HFFc6 (cell line): ENCODE data around the gene GPC5. TPM values are rescaled to one million over a fixed set of nuclear protein-coding genes. Genes with fewer than 3 reads are reported as not detected.
"Not testable (repeated sequence)": the region's sequence is repeated elsewhere in the genome, so short reads cannot be mapped to it uniquely, and the experiment has no call there.

Experiments used
- DNase-seq: peaks from one replicate; pipeline ENCODE4 v3.0.0-alpha.2; 2018
- H3K27ac Mint-ChIP-seq: 2 replicates; pipeline ENCODE4 v1.8.0; 2020; ENCODE audit warnings: mild to moderate bottlenecking, mixed read lengths
- H3K27me3 Mint-ChIP-seq: 2 replicates; pipeline ENCODE4 v1.8.0; 2021; ENCODE audit warnings: mild to moderate bottlenecking, moderate library complexity, mixed read lengths; ENCODE audit not compliant: insufficient read depth
- H3K36me3 Mint-ChIP-seq: 2 replicates; pipeline ENCODE4 v1.8.0; 2021; ENCODE audit warnings: low read depth, mixed read lengths
- H3K4me1 Mint-ChIP-seq: 2 replicates; pipeline ENCODE4 v1.8.0; 2020; ENCODE audit warnings: low read depth, mixed read lengths
- H3K4me3 Mint-ChIP-seq: 2 replicates; pipeline ENCODE4 v1.8.0; 2020; ENCODE audit warnings: mild to moderate bottlenecking, moderate library complexity, mixed read lengths
- H3K9me3 Mint-ChIP-seq: 2 replicates; pipeline ENCODE4 v1.8.0; 2020; ENCODE audit warnings: mild to moderate bottlenecking, mixed read lengths
- CTCF ChIP-seq: fragments of 200-600 bp; sonication (generic); IDR thresholded peaks from 2 replicates; pipeline ENCODE4 v1.5.0; 2021; ENCODE audit warnings: antibody characterized with exemption, mild to moderate bottlenecking
- total RNA-seq, 6 experiments: library from RNA; stranded (reverse); fragmentation: NEBNext Ultra II Directional; extraction: Animal tissue kit (Norgen Biotek cat#: 25700); gene quantifications; 2 replicates in 1 of 6; 3 replicates in 5 of 6; pipeline ENCODE4 v1.2.3, GENCODE V29; 2021

The GPC5 gene
- total RNA-seq, 6 experiments from 2014 or later, result 0.06 TPM; not detected in 5

GRCh38 chr13:92260363-92260762 lies 861.9 kb downstream of the GPC5 start:
- H3K27me3 Mint-ChIP-seq, result no peaks in the 10 kb centered on the region
- DNase-seq, result no peak
- H3K4me3 Mint-ChIP-seq, result no peak overlapping the region
- H3K27ac Mint-ChIP-seq, result no peak overlapping the region
- no peak for TF ChIP-seq CTCF
- no peaks in the 10 kb centered on the region for H3K4me1 Mint-ChIP-seq
- peaks cover 19% of the 10 kb centered on the region for H3K9me3 Mint-ChIP-seq
- no peaks in the 10 kb centered on the region for H3K36me3 Mint-ChIP-seq

GRCh38 chr13:92262100-92262788 lies 863.8 kb downstream of the GPC5 start:
- H3K36me3 Mint-ChIP-seq, result no peaks in the 10 kb centered on the region
- DNase-seq, result no peak
- peaks cover 30% of the 10 kb centered on the region for H3K9me3 Mint-ChIP-seq
- H3K4me1 Mint-ChIP-seq, result no peaks in the 10 kb centered on the region
- H3K27ac Mint-ChIP-seq, result no peak overlapping the region
- H3K27me3 Mint-ChIP-seq, result no peaks in the 10 kb centered on the region
- no peak overlapping the region for H3K4me3 Mint-ChIP-seq
- TF ChIP-seq CTCF, result no peak

GRCh38 chr13:92265408-92265807 lies 867.0 kb downstream of the GPC5 start:
- no peak overlapping the region for H3K4me3 Mint-ChIP-seq
- no peak for DNase-seq
- no peak overlapping the region for H3K27ac Mint-ChIP-seq
- TF ChIP-seq CTCF, result no peak
- no peaks in the 10 kb centered on the region for H3K4me1 Mint-ChIP-seq
- H3K9me3 Mint-ChIP-seq, result peaks cover 28% of the 10 kb centered on the region
- no peaks in the 10 kb centered on the region for H3K27me3 Mint-ChIP-seq
- H3K36me3 Mint-ChIP-seq, result no peaks in the 10 kb centered on the region

- H3K4me1 Mint-ChIP-seq, result no peaks in the 10 kb centered on the region
- no peak for TF ChIP-seq CTCF
- no peak for DNase-seq
- no peaks in the 10 kb centered on the region for H3K36me3 Mint-ChIP-seq
- H3K27me3 Mint-ChIP-seq, result no peaks in the 10 kb centered on the region
- peaks cover 41% of the 10 kb centered on the region for H3K9me3 Mint-ChIP-seq
- H3K27ac Mint-ChIP-seq, result no peak overlapping the region
- no peak overlapping the region for H3K4me3 Mint-ChIP-seq
Observed at GRCh38 chr13:92270990-92271389, 872.6 kb downstream of the GPC5 start.

- DNase-seq, result no peak
- no peaks in the 10 kb centered on the region for H3K36me3 Mint-ChIP-seq
- no peak for TF ChIP-seq CTCF
- H3K27ac Mint-ChIP-seq, result no peak overlapping the region
- peaks cover 38% of the 10 kb centered on the region for H3K9me3 Mint-ChIP-seq
- H3K27me3 Mint-ChIP-seq, result no peaks in the 10 kb centered on the region
- no peaks in the 10 kb centered on the region for H3K4me1 Mint-ChIP-seq
- H3K4me3 Mint-ChIP-seq, result no peak overlapping the region
Observed at GRCh38 chr13:92272177-92272576, 873.8 kb downstream of the GPC5 start.

- H3K9me3 Mint-ChIP-seq, result peaks cover 42% of the 10 kb centered on the region
- DNase-seq, H3K36me3 Mint-ChIP-seq, H3K4me1 Mint-ChIP-seq, H3K27me3 Mint-ChIP-seq, H3K4me3 Mint-ChIP-seq, H3K27ac Mint-ChIP-seq: not testable (repeated sequence)
Observed at GRCh38 chr13:92280986-92281385, 882.6 kb downstream of the GPC5 start.

GRCh38 chr13:92290718-92291307 lies 892.4 kb downstream of the GPC5 start:
- H3K9me3 Mint-ChIP-seq, result peaks cover 46% of the 10 kb centered on the region
- H3K4me3 Mint-ChIP-seq, H3K27ac Mint-ChIP-seq, H3K4me1 Mint-ChIP-seq, DNase-seq, H3K36me3 Mint-ChIP-seq, H3K27me3 Mint-ChIP-seq: not testable (repeated sequence)

GRCh38 chr13:92294533-92294932 lies 896.1 kb downstream of the GPC5 start:
- not testable (repeated sequence) for DNase-seq, H3K27ac Mint-ChIP-seq, H3K4me1 Mint-ChIP-seq, H3K36me3 Mint-ChIP-seq, H3K4me3 Mint-ChIP-seq, H3K27me3 Mint-ChIP-seq
- H3K9me3 Mint-ChIP-seq, result peaks cover 64% of the 10 kb centered on the region

- not testable (repeated sequence) for H3K27ac Mint-ChIP-seq, H3K27me3 Mint-ChIP-seq, H3K36me3 Mint-ChIP-seq
Observed at GRCh38 chr13:92296154-92296671, 897.8 kb downstream of the GPC5 start.

More at GRCh38 chr13:92296154-92296671, 897.8 kb downstream of the GPC5 start:
- H3K4me3 Mint-ChIP-seq, DNase-seq, H3K4me1 Mint-ChIP-seq: not testable (repeated sequence)
- H3K9me3 Mint-ChIP-seq, result peaks cover 58% of the 10 kb centered on the region
